GM21825 (cell line): ENCODE measurements around the gene CNDP2.
"Not testable (repeated sequence)": the region's sequence is repeated elsewhere in the genome, so short reads cannot be mapped to it uniquely, and the experiment has no call there.

ENCODE experiments used
- ATAC-seq: cut with Tn5 transposase; IDR thresholded peaks from one replicate; pipeline ENCODE4 v1.9.1; 2021; ENCODE audit warnings: mild to moderate bottlenecking, moderate library complexity; ENCODE audit not compliant: unreplicated experiment

The CNDP2 gene

DNA sequence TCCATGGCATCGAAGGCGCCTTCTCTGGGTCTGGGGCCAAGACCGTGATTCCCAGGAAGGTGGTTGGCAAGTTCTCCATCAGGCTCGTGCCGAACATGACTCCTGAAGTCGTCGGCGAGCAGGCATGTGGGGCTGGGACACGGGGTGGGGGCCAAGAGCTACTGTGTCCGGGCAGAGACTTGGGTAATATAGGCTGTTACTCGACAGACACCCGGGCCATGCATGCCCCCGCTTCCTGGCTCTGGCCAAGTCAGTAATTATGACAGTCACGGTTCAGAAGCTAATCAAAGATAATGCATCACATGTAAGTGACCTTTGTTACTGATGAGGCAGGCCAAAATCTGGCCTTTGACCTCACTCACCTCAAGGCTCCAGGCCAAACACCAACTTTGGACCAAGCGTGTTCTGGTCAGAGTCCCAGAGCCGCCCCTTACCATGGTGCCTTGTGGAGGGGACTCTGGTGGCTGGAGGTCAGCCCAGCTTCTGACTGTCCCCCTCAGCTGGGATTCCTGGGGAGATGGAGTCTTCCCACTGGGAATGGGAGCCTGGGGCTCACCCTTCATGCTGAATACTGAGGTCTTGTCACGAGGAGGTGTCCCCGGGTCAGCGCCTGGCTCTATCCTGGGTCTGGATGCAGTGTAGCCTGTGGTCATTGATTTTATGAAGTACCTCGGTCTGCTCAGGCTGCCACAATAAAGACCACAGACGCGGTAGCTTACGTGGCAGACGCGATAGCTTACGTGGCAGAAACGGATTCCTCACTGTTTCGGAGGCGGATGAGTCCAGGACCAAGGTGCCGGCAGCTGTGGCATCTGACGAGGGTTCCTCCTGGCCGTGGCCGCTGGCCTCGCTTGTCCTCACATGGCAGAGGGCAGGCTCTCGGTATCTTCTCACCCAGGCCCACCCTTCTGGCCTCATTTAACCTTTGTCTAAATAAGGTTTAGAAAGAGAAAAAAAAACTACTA is 20.4 kb downstream of the CNDP2 start:
- ATAC-seq: no peak

DNA sequence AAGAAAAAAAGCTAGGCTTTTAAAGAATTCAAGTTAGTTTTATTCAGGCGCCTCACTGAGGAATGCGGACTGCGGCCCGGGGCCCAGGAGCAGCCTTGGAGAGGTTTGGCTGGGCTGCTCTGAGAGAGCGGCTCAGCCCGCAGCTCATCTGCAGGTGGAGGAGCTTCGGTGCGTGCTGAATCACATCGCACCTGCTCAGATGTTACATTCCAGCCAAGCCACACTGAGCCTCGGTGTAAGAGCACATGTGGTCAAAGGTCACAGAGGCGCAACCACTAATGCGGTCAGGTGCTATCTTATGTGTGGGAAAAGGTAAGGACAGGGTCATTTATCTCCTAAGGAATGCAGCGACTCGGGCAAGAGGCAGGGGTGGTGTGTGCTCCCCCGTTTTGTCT is 21.1 kb downstream of the CNDP2 start:
- ATAC-seq: no peak

DNA sequence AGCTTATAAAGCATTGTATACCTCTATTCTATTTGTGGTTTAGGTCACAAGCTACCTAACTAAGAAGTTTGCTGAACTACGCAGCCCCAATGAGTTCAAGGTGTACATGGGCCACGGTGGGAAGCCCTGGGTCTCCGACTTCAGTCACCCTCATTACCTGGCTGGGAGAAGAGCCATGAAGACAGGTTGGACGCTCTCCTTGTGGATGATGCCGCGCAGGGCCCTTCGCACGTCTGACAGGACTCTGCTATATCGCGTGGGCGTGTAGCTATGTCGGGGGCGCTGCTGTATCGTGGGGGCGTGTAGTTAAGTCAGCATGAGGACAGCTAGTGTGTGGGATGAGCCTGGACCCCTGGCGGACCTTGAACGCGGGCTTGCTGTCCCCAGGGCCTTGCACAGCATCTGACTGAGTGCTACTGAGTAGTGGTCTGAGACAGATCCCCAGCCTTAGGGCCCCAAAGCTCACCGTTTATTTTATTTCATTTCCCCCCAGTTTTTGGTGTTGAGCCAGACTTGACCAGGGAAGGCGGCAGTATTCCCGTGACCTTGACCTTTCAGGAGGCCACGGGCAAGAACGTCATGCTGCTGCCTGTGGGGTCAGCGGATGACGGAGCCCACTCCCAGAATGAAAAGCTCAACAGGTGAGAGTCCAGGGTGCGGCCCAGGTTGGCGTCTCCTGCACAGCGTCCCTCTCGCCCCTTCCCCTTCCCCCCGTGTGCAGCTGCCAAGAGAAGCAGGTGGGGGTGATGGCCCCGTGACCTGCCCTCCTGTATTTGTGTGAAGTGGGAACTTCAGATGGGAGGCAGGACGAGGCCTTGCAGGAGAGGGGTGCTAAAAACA is 22.5 kb downstream of the CNDP2 start:
- no peak for ATAC-seq

DNA sequence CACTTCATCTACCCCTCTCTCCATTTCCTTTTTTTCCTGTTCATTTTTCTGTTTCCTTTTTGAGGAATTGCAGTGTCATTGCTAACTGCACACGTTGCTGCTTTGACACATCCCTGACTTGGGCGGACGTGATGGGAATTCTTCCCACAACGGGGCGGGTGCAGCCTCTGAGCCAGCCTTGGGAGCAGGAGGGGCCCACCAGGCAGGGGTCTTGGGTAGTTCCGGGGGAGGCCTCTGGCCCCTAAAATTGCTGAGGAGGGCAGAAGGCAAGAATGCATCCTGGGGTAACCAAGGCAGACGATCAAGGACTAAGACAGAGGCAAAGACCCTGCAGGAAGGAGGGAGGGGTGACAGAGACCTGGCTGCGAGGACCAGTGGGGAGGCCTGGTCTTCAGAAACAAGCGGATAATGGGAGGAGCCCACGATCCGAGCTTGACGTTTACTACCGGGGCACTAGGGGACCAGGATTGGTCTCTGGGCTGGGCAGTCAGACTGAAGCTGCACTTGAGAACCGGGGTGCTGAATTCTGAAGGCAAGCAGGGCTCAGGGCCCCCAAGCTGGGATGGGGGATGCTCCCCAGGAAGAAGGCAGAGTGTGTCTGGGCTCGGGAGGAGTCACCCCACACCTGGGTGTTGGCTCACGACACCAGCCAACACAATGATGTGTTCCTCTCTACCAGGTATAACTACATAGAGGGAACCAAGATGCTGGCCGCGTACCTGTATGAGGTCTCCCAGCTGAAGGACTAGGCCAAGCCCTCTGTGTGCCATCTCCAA is 23.3 kb downstream of the CNDP2 start:
- no peak for ATAC-seq

DNA sequence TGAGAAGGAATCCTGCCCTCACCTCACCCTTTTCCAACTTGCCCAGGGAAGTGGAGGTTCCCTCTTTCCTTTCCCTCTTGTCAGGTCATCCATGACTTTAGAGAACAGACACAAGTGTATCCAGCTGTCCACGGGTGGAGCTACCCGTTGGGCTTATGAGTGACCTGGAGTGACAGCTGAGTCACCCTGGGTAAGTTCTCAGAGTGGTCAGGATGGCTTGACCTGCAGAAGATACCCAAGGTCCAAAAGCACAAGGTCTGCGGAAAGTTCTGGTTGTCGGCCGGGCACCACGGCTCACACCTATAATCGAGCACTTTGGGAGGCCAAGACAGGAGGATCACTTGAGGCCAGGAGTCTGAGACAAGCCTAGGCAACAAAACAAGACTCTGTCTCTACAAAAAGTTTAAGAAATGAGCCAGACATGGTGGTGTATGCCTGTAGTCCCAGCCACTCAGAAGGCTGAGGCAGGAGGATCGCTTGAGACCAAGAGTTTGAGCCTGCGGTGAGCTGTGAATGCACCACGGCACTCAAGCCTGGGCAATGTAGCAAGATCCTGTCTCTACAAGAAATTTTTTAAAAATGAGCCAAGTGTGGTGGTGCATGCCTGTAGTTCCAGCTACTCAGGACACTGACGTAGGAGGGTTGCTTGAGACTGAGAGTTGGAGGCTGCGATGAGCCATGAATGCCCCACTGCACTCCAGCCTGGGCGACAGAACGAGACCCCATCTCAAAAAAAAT is 24.1 kb downstream of the CNDP2 start:
- no peak for ATAC-seq

DNA sequence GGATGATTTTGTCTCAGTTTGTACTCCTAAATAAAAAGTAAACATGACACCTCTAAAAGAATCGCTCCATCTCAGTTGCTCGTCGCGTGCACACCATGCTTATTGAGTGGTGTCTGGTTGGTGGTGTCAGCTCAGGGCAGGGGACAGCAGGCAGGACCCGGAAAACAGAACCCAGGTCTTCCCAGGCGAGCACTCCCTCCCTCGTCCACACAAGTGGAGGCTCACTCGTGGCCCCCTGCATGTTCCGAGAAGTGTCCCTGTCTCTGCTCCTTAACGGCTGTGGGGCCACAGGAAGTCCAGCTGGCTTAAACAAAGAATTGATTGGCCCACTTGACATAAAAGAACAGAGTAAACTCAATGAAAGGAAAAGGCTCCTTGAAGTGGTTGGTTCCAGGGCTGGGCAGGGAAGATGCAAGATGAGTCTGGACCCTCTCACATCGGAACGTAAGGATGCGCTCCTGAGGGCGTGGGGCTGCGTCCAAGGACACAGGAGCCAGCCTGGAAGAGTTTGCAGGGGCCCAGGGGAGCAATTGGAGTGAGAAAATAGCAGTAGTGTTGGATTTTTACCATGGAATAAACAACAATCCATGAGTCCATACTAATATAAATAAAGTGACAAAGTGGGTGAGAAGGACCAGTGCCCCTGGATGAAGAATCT is 25.0 kb downstream of the CNDP2 start:
- ATAC-seq: no peak

DNA sequence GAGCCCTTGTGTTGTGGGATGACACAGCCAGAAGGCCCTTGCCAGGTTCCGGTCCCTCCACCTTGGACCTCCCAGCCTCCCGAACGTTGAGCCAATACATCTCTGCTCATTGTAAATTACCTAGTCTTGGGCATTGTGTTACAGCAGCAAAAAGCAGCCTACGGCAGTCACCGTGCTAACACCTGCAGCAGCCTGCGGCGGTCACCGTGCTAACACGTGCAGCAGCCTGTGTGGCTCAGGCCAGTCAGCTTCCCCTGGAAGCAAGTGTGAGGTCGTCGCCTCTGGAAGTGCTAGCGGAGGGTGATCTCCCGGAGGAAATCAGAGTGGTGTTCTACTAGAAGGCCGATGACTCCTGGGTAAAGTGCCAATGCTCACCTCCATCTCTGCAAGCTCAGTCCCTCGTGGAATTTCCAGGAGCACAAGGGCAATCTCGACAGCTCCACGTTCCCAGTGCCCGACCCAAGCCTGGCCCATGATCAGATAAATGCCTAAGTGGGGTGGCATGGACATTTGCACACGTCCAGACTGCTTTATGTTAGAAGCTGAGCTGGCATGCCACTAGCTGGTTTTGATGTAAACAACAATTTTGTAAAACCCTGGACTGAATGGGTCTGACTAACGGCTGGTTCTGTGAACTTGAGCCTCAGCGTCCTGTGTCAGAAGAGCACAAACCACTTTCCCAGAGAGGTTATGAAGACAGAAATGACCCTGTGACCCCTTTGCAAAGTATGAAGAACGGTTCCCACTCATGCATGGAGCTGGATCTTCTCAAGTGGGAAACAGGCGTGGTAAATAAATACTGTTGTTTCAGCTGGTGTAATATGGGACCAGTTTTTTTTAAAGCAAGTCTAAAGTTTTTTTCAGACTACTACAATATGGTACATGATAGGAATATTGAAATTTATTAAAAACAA is 26.7 kb downstream of the CNDP2 start:
- ATAC-seq: no peak

DNA sequence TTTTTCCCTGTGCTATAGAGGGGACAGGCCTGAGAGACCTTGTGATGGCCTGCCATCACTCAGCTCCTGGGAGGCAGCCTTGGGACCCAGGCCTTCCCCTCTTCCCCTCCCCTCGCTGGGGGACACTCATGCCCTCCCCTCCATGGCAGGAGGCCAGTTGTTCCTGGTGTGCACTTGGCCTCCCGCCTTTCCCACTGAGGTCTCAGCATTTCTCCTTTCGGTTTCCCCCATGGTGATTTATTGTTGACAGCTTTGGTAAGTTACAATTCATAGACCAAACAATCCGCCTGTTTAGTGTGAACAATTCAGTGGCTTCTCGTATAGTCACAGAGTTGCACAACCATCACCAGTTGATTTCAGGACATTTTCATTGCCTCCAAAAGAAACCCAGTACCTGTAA is 27.9 kb downstream of the CNDP2 start:
- ATAC-seq: no peak

DNA sequence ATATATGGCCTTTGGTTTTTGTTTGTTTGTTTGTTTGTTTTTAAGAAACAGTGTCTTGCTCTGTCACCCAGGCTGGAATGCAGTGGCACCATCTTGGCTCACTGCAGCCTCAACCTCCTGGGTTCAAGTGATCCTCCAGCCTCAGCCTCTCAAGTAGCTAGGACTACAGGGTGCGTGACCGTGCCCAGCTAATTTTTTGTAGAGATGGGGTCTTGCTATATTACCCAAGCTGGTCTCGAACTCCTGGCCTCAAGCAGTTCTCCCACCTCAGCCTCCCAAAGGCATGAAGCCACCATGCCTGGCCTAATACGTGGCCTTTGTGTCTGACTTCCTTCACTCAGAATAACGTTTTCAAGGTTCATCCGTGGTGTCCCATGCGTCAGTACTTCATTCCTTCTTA is 28.8 kb downstream of the CNDP2 start:
- not testable (repeated sequence) for ATAC-seq

DNA sequence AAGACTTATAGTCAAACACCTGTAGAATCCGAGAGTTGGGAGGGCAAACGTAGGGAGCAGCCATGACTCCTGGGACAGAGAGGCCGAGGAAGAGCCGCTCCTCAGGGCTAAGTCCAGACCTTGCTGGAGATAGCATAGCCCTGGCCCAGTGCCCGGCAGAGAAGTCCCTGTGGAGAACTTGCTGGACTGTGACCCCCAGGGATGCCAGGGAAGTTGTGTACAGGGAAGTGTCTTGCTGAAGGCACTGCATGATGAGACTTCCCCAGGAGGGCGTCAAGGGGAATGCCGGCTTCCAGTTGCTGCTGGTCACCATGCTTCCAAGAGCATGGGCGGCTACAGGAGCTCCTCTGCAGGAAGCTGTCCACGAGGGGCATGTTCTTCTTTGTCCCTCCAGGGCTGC is 29.6 kb downstream of the CNDP2 start:
- ATAC-seq: no peak

DNA sequence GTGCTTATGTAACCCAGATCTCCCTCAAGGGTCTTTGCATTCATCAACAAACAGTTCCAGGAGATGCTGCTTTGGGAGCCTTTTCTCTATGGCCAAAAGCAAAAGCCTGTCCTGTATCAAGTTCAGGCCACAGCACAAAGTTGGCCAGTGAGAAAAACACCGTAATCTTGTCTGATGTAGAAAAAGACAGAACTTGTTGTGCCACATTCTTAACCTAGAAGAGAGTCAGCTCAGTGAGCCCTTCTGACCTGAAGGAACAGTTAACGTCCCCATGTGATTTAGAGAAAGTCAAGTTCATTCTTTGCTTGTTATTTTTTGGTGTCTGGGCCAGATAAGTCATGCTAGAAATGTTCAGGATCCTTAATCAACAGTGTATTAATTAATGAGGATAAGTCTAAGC is 30.3 kb downstream of the CNDP2 start:
- no peak for ATAC-seq

DNA sequence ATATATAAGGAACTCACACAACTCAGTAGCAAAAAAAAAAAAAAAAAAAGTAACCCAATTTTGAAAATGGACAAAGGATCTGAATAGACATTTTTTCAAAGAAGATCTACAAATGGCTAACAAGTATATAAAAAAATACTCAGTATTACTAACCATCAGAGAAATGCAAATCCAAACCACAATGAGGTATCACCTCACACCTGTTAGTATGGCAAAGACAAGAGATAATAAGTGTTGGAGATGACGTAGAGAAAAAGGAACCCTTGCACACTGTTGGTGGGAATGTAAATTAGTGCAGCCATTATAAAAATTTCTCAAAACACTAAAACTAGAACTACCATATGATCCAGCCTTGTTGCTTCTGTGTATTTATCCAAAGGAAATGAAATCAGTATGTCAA is 32.3 kb downstream of the CNDP2 start:
- ATAC-seq: no peak

DNA sequence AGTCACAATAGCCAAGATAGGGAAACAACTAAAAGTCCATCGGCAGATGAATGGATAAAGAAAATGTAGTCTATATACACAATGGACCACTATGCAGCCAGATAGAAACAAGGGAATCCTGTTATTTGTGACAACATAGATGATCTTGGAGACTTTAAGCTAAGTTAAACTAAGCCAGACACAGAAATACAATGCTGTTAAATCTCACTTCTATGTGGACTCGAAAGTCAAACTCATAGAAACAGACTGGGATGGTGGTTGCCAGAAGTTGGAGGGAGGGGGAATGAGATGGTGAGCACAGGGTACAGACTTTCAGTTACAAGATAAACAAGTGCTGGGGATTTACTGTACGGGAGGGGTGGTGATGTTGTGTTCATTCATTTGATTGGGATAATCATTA is 32.8 kb downstream of the CNDP2 start:
- ATAC-seq: no peak

DNA sequence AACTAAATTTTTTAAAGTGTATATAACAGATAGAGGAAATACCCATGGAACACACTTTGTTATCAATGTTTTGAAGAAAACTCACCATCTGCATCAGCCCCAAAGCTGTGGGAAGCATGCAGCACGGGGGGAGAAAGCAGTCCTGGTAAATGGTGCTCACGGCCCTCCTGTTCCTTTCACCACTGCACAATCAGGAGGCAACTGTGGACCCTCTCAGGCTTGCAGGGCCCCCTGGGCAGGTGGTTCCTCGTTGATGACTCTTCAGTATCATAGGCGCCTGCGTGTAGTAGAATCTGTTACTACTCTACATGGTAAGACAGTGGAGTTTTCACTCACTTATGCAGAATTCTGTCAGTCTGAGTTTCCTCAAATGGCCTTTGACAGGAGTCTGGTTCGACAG is 33.2 kb downstream of the CNDP2 start:
- ATAC-seq: no peak

DNA sequence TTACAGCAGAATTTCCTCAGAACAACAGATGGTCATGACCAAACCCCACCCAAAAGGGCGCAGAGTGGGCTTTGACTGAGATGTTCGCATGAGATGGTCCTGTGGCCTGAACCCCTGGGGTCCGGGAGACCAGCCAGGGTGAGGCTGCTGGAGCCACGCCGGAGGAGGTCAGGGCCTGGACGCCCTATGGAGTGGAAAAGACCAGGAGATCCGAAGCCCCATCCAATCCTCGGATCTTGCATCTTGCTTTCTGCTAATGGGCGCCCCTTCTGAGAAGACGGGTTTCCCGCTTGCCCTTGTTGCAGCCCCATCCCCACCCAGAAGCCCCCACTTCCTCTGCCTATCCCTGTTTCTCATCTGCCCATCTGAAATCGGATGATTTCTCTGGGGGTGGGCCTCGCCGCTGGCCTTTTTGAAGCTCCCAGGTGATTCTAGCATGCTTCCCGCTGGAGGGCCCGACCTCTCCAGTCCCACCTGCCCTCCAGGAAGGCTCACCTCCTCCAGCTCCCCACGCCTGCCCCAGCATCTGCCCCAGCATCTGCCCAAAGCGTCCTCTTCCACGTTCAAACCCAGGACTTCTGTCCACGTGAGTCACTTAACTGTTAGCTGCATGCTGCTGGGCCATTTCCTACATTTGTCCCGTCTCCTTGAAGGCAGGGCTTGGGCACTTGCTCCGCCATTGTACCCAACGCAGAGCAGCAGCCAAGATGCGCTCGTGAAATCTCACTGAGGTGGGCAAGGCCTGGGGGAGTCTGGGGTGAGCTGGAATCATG is 33.8 kb downstream of the CNDP2 start:
- no peak for ATAC-seq

DNA sequence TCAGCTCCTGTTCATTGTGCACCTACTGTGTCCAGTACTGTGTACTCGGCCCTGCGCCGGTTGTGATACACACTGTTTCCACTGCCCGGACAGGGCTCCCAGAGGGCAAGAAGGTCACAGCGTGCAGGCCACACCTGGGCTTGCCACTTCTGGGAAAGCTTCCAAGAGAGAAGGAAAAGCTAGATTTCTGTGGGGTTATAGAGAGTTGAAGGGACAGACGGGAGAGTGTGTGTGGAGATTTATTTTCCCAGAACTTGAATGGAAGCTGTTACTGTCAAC is 34.4 kb downstream of the CNDP2 start:
- no peak for ATAC-seq

DNA sequence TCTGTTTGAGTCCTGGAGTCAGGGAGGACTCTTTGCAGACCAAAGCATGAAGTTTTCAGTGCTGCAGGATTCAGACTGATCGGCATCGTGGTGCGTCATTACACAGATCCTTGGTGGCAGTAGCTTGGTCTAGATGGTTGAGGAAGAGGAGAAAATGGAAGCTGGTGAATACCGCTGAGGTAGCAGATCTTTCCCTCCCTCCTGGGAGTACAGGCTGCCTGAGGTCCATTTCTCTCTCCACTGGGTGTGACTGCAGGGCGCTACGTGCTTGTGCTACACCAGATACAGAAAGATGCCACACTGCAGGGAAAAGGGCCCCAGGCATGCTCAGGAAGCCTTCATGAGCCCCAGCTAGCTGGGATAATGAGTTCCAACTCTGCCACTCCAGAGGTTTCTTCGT is 34.9 kb downstream of the CNDP2 start:
- no peak for ATAC-seq

DNA sequence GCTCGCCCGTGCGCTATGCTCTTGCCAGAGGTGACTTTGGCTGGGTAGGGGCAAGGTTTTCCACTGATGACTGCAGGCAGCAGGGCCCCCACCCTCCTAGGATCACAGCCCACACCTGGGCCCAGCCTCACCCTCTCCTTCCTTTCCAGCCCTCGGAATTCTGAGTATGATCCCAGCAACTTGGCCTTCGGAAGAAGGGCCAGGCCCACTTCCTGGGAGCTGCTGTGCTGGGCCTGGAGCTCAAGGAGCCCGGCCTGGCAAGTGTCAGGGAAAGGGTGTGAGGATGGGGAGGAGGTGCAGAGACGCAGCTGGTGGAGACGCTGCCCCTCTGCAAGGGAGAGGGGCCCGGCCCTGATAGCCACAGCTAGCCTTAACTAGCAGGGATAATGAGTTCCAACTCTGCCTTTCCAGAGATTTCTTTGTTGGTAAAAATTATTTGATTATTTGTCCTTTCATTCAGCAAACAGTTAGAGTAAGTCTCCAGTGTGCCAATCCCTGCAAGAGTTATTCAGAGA is 36.4 kb downstream of the CNDP2 start:
- no peak for ATAC-seq
